ENCODE results near the gene EFCAB9.

EFCAB9 gene

GRCh38 chr5:172178301-172178987 is 15.5 kb upstream of the EFCAB9 start:
- no peak for DNase-seq (ENCODE audit: low read depth in 2 of 2)

DNA sequence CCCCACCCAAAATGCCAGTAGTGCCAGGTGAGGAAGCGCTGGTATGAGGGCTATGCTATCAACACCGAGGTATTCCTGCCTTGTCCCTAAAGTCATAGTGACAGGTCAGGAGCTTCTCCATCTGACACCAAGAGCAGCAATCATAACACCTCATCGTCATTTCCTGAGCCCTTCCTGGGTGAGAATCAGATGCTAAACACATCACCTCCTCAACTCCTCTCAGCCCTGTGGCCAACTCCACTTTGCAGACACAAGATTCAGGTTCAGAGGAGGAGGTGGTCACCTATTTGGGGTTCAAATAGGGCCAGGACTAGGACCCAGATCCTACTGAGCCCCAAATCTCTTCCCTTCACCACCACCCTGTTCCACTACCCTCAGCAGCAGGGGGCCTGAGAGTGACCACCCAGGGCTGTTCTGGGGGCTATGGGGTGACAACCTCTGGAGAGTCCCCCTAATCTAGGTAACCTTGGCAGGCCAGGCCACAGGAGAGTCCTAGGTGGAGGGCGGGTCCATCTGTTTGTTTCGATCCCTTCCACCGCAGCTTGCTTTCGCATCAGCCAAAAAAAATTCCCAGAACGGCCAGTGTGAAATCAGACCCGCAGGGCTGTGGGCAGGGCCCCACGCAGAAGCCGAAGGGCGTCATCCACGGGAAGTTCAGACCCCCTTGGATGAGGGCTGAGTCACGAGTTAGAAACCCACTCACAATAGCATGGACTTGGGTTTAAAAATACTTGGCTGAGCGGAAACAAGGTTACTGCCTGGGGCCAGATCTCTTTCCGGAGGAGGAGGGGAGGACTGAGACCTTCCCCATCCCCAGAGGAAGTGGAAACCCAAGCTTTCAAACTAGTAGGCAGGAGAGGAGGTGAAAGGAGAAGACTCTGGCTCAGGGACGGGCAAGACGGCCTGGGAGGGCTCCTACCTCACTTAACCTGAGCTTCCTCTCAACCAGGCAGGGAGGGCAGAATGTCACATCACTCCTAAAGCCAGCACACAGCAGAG is 14.7 kb upstream of the EFCAB9 start:
- TF ChIP-seq, protein P1, sequence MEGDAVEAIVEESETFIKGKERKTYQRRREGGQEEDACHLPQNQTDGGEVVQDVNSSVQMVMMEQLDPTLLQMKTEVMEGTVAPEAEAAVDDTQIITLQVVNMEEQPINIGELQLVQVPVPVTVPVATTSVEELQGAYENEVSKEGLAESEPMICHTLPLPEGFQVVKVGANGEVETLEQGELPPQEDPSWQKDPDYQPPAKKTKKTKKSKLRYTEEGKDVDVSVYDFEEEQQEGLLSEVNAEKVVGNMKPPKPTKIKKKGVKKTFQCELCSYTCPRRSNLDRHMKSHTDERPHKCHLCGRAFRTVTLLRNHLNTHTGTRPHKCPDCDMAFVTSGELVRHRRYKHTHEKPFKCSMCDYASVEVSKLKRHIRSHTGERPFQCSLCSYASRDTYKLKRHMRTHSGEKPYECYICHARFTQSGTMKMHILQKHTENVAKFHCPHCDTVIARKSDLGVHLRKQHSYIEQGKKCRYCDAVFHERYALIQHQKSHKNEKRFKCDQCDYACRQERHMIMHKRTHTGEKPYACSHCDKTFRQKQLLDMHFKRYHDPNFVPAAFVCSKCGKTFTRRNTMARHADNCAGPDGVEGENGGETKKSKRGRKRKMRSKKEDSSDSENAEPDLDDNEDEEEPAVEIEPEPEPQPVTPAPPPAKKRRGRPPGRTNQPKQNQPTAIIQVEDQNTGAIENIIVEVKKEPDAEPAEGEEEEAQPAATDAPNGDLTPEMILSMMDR (IDR thresholded peaks at IDR 0.05; ENCODE audit: low read depth, low read length), result no peak
- peak; percentile 59 to 85 for DNase-seq (ENCODE audit: low read depth in 2 of 2)
- H3K4me3 ChIP-seq (replicated peaks in 1 of 2; ENCODE audit: low read depth in 2 of 2, low read length in 2 of 2), result no peak overlapping the region

More at GRCh38 chr5:172178301-172178987, 15.5 kb upstream of the EFCAB9 start:
- TF ChIP-seq, protein P1 (IDR thresholded peaks at IDR 0.05; ENCODE audit: low read depth, low read length), result no peak
- no peak overlapping the region for H3K4me3 ChIP-seq (replicated peaks in 1 of 2; ENCODE audit: low read depth in 2 of 2, low read length in 2 of 2)

GRCh38 chr5:172180936-172181335 is 13.0 kb upstream of the EFCAB9 start:
- DNase-seq (ENCODE audit: low read depth in 2 of 2), result no peak
- TF ChIP-seq, protein P1 (IDR thresholded peaks at IDR 0.05; ENCODE audit: low read depth, low read length), result no peak
- no peak overlapping the region for H3K4me3 ChIP-seq (replicated peaks in 1 of 2; ENCODE audit: low read depth in 2 of 2, low read length in 2 of 2)

- TF ChIP-seq, protein P1 (IDR thresholded peaks at IDR 0.05; ENCODE audit: low read depth, low read length), result no peak
- no peak overlapping the region for H3K4me3 ChIP-seq (replicated peaks in 1 of 2; ENCODE audit: low read depth in 2 of 2, low read length in 2 of 2)
- no peak for DNase-seq (ENCODE audit: low read depth in 2 of 2)
Measured at GRCh38 chr5:172182291-172182690, 11.7 kb upstream of the EFCAB9 start.

- no peak for DNase-seq (ENCODE audit: low read depth in 2 of 2)
- H3K4me3 ChIP-seq (replicated peaks in 1 of 2; ENCODE audit: low read depth in 2 of 2, low read length in 2 of 2), result no peak overlapping the region
- TF ChIP-seq, protein P1 (IDR thresholded peaks at IDR 0.05; ENCODE audit: low read depth, low read length), result no peak
Measured at GRCh38 chr5:172183881-172184280, 10.1 kb upstream of the EFCAB9 start.

- TF ChIP-seq, protein P1 (IDR thresholded peaks at IDR 0.05; ENCODE audit: low read depth, low read length), result no peak
- no peak for DNase-seq (ENCODE audit: low read depth in 2 of 2)
- no peak overlapping the region for H3K4me3 ChIP-seq (replicated peaks in 1 of 2; ENCODE audit: low read depth in 2 of 2, low read length in 2 of 2)
Measured at GRCh38 chr5:172185096-172185461, 8.9 kb upstream of the EFCAB9 start.

Measured in cardiac fibroblast (primary cell).